GM12872 (cell line): ENCODE measurements around the gene HS2ST1.

Source experiments
- CTCF ChIP-seq: IDR thresholded peaks from 3 replicates; pipeline ENCODE4 v1.5.1; 2011; ENCODE audit warnings: low read depth, mild to moderate bottlenecking, low read length, moderate library complexity; ENCODE audit not compliant: insufficient read depth

Gene HS2ST1

GRCh38 chr1:86975993-86976550 is 61.6 kb downstream of the HS2ST1 start:
- TF ChIP-seq CTCF = no peak

- TF ChIP-seq CTCF = no peak
Measured at GRCh38 chr1:86976664-86977063, 62.2 kb downstream of the HS2ST1 start.

GRCh38 chr1:86981482-86982213 is 67.2 kb downstream of the HS2ST1 start:
- TF ChIP-seq CTCF = no peak

- TF ChIP-seq CTCF = no peak
Measured at GRCh38 chr1:86987446-86987845, 73.0 kb downstream of the HS2ST1 start.

GRCh38 chr1:86988835-86989234 is 74.4 kb downstream of the HS2ST1 start:
- no peak for TF ChIP-seq CTCF

- TF ChIP-seq CTCF = no peak
Measured at GRCh38 chr1:86990826-86991225, 76.4 kb downstream of the HS2ST1 start.

- no peak for TF ChIP-seq CTCF
Measured at GRCh38 chr1:86991549-86992186, 77.2 kb downstream of the HS2ST1 start.
